Esophagus muscularis mucosa (tissue), 4 donors: ENCODE measurements around the gene OR52H1. TPM values are rescaled to one million over a fixed set of nuclear protein-coding genes. Genes with fewer than 3 reads are reported as not detected.

Source experiments
- DNase-seq: peaks from one replicate; pipeline ENCODE4 v3.0.0-alpha.2; 2017; ENCODE audit errors: extremely low spot score
- H3K27ac ChIP-seq, 4 donors: fragments of 200-600 bp; sonication (generic); replicated peaks in 1 of 4; 1 replicate in 3 of 4; 2 replicates in 1 of 4; pipeline ENCODE4 v1.5.1; 2016 to 2019; ENCODE audit warnings: mild to moderate bottlenecking in 1 of 4
- H3K27me3 ChIP-seq, 4 donors: fragments of 200-600 bp; sonication (generic); one replicate each; pipeline versions ENCODE4 v1.5.1 to v1.6.0; 2016 to 2019
- H3K36me3 ChIP-seq, 4 donors: fragments of 200-600 bp; sonication (generic); one replicate each; pipeline ENCODE4 v1.5.1; 2016 to 2019
- H3K4me1 ChIP-seq, 4 donors: fragments of 200-600 bp; sonication (generic); one replicate each; pipeline ENCODE4 v1.5.1; 2016 to 2019
- H3K4me3 ChIP-seq, 4 donors: fragments of 200-600 bp; sonication (generic); 1 replicate in 2 of 4; 2 replicates in 2 of 4; pipeline ENCODE4 v1.5.1; 2016 to 2019; ENCODE audit warnings: mild to moderate bottlenecking in 4 of 4, moderate library complexity in 1 of 4
- H3K9me3 ChIP-seq, 4 donors: fragments of 200-600 bp; sonication (generic); 1 replicate in 3 of 4; 2 replicates in 1 of 4; pipeline ENCODE4 v1.5.1; 2016 to 2019
- EP300 ChIP-seq: sonication (generic); formaldehyde crosslinking; IDR thresholded peaks from one replicate; pipeline ENCODE4 v1.6.1; 2017; ENCODE audit warnings: antibody characterized with exemption
- POLR2A ChIP-seq: fragments of 450-650 bp; IDR thresholded peaks from one replicate; pipeline ENCODE4 v1.6.1; 2017; ENCODE audit warnings: antibody characterized with exemption, moderate library complexity, mild to moderate bottlenecking, low read depth
- POLR2AphosphoS5 ChIP-seq, 2 donors: sonication (generic); formaldehyde crosslinking; IDR thresholded peaks; one replicate each; pipeline ENCODE4 v1.6.1; 2017; ENCODE audit warnings: antibody characterized with exemption in 2 of 2
- WGBS: methylation state at CpG from one replicate; pipeline ENCODE4 v1.1.5; 2018; 5-methylcytosine and 5-hydroxymethylcytosine counted together
- intact Hi-C: fragments of 100-400 bp; cut with DNase I; formaldehyde crosslinking; loops from one replicate; pipeline ENCODE4 v1.15.1; 2023
- total RNA-seq, 4 donors: library from RNA; depleted of rRNA; stranded (reverse); fragments of >200 nt; gene quantifications; one replicate each; pipeline versions ENCODE4 v1.1.0 to v1.2.1, GENCODE V29; 2016
- TF ChIP-seq, protein P1 (sequence below), 3 experiments: fragments of 200-600 bp in 2 of 3; fragments of 450-650 bp in 1 of 3; sonication (generic) in 2 of 3; IDR thresholded peaks; one replicate each; pipeline ENCODE4 v1.5.1; 2017 to 2019; ENCODE audit warnings: antibody characterized with exemption in 3 of 3, mild to moderate bottlenecking in 2 of 3, moderate library complexity in 1 of 3

OR52H1 gene
- total RNA-seq, 4 donors from 2014 or later = not detected

- H3K36me3 ChIP-seq = no peaks in the 10 kb centered on the region
- no peak overlapping the region for H3K4me3 ChIP-seq
- intact Hi-C loops = no loop called here
- H3K4me1 ChIP-seq = no peaks in the 10 kb centered on the region
- H3K27ac ChIP-seq = no peak overlapping the region
- H3K9me3 ChIP-seq = no peaks in the 10 kb centered on the region
- TF ChIP-seq POLR2A (no peak), EP300 (no peak), POLR2AphosphoS5 (IDR thresholded peaks at IDR 0.05) (no peak)
- TF ChIP-seq, protein P1, sequence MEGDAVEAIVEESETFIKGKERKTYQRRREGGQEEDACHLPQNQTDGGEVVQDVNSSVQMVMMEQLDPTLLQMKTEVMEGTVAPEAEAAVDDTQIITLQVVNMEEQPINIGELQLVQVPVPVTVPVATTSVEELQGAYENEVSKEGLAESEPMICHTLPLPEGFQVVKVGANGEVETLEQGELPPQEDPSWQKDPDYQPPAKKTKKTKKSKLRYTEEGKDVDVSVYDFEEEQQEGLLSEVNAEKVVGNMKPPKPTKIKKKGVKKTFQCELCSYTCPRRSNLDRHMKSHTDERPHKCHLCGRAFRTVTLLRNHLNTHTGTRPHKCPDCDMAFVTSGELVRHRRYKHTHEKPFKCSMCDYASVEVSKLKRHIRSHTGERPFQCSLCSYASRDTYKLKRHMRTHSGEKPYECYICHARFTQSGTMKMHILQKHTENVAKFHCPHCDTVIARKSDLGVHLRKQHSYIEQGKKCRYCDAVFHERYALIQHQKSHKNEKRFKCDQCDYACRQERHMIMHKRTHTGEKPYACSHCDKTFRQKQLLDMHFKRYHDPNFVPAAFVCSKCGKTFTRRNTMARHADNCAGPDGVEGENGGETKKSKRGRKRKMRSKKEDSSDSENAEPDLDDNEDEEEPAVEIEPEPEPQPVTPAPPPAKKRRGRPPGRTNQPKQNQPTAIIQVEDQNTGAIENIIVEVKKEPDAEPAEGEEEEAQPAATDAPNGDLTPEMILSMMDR (IDR thresholded peaks at IDR 0.05) = no peak
- H3K27me3 ChIP-seq = no peaks in the 10 kb centered on the region
- no peak for DNase-seq
Measured at GRCh38 chr11:5577101-5577500, 28.8 kb upstream of the OR52H1 start.

- intact Hi-C loops = no loop called here
- WGBS = 66% methylated on average over 4 of the region's 4 CpGs
- no peak for DNase-seq
- TF ChIP-seq POLR2AphosphoS5 (IDR thresholded peaks at IDR 0.05) = no peak
- TF ChIP-seq POLR2A = no peak
- TF ChIP-seq, protein P1 (IDR thresholded peaks at IDR 0.05) = no peak
- no peak for TF ChIP-seq EP300
- no peak overlapping the region for H3K27ac ChIP-seq
- H3K9me3 ChIP-seq = no peaks in the 10 kb centered on the region
- no peaks in the 10 kb centered on the region for H3K36me3 ChIP-seq
- H3K4me1 ChIP-seq = no peaks in the 10 kb centered on the region
- no peaks in the 10 kb centered on the region for H3K27me3 ChIP-seq
- no peak overlapping the region for H3K4me3 ChIP-seq
Measured at GRCh38 chr11:5575152-5575551, 26.8 kb upstream of the OR52H1 start.

DNA sequence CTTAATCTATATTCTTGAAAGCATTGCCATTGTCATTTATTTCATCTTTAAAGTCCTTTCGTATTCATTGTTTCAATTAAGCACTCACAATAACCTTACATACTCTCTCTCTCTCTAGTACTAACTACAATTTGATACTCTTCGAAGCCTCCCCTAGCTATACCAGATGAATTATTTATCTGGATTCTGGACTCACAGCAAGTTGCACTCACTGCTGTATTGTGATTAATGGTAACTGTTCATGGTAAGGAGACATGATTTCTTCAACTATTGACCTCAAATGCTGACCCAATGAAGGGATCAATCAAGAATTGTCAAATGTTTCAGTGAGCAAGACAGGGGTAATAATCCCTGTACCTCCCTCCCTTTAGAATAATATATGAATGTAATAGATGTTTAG is 26.3 kb upstream of the OR52H1 start:
- WGBS = 87% methylated on average over 2 of the region's 2 CpGs
- Histone ChIP-seq H3K27ac (no peak overlapping the region), H3K4me3 (no peak overlapping the region), H3K27me3 (no peaks in the 10 kb centered on the region), H3K36me3 (no peaks in the 10 kb centered on the region), H3K9me3 (no peaks in the 10 kb centered on the region), H3K4me1 (no peaks in the 10 kb centered on the region)
- DNase-seq = no peak
- intact Hi-C loops = no loop called here
- TF ChIP-seq POLR2A (no peak), POLR2AphosphoS5 (IDR thresholded peaks at IDR 0.05) (no peak), EP300 (no peak)
- TF ChIP-seq, protein P1 (IDR thresholded peaks at IDR 0.05) = no peak

DNA sequence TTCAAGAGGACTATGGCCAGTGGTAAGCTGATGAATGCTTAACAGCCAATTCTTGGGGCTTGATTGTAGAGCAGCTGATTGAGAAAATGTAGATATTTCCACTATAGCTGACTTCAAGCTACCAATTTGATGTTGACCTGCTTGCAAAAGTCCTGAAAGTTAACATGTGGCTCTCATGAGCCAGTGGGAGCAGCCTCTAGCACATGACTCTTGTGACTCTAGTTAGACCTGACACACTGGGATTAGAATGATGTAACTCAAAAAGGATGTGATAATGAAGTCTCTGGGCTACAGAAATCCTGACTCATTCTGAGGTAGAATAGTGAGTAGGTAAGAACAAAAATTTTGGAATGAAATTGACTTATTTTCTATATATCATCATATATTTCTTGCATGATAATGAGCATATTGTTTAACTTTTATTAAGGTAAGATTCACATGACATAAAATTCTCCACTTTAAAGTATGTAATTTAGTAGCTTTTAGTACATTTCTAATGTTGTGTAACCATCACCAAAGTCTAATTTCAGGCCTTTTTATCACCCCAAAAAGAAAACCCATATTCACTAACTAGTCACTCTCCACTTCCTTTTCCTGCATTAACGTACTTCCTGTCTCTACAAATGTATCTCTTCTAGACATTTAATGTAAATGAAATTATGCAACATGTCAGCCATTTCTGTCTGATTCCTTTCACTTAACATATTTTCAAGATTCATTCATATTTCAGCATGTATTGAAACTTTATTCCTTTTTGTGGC is 16.1 kb upstream of the OR52H1 start:
- H3K36me3 ChIP-seq = no peaks in the 10 kb centered on the region
- whole genome bisulfite sequencing = 62% methylated on average over 1 of the region's 1 CpG

More for the DNA sequence above, 16.1 kb upstream of the OR52H1 start:
- H3K4me1 ChIP-seq = no peaks in the 10 kb centered on the region
- no peaks in the 10 kb centered on the region for H3K27me3 ChIP-seq
- DNase-seq = no peak
- no peak overlapping the region for H3K4me3 ChIP-seq
- TF ChIP-seq POLR2AphosphoS5 (IDR thresholded peaks at IDR 0.05) (no peak), EP300 (no peak), POLR2A (no peak)
- TF ChIP-seq, protein P1 (IDR thresholded peaks at IDR 0.05) = no peak
- intact Hi-C loops = no loop called here
- no peaks in the 10 kb centered on the region for H3K9me3 ChIP-seq
- H3K27ac ChIP-seq = no peak overlapping the region
